Heart left ventricle (tissue), 16 donors: ENCODE measurements around the gene FNDC3B. TPM values are rescaled to one million over a fixed set of nuclear protein-coding genes. Genes with fewer than 3 reads are reported as not detected.

Experiments used
- ATAC-seq, 4 donors: fragments of 200-7000 bp; cut with Tn5 transposase; one replicate each; pipeline ENCODE4 v1.9.1; 2020 to 2022; ENCODE audit warnings: moderate library complexity in 4 of 4, mild to moderate bottlenecking in 3 of 4, moderate number of reproducible peaks in 1 of 4
- DNase-seq, 5 donors: peaks; one replicate each; pipeline ENCODE4 v3.0.0-alpha.2; 2020
- H3K27ac ChIP-seq, 12 donors: fragments of 200-600 bp; sonication (generic) in 4 of 12; one replicate each; pipeline versions ENCODE4 v1.5.0 to v1.8.0; 2016 to 2022; ENCODE audit warnings: mild to moderate bottlenecking in 2 of 12
- H3K27me3 ChIP-seq, 9 donors: fragments of 200-600 bp; sonication (generic) in 2 of 9; one replicate each; pipeline versions ENCODE4 v1.5.1 to v1.8.0; 2016 to 2022; ENCODE audit warnings: mild to moderate bottlenecking in 3 of 9
- H3K36me3 ChIP-seq, 9 donors: fragments of 200-600 bp; sonication (generic) in 2 of 9; one replicate each; pipeline versions ENCODE4 v1.5.0 to v1.8.0; 2018 to 2022; ENCODE audit warnings: mild to moderate bottlenecking in 2 of 9
- H3K4me1 ChIP-seq, 12 donors: fragments of 200-600 bp; sonication (generic) in 4 of 12; one replicate each; pipeline versions ENCODE4 v1.5.0 to v1.8.0; 2016 to 2022; ENCODE audit warnings: mild to moderate bottlenecking in 3 of 12
- H3K4me3 ChIP-seq, 12 donors: fragments of 200-600 bp; sonication (generic) in 4 of 12; one replicate each; pipeline versions ENCODE4 v1.5.0 to v1.8.0; 2017 to 2022; ENCODE audit warnings: mild to moderate bottlenecking in 9 of 12, moderate library complexity in 4 of 12
- H3K9me3 ChIP-seq, 12 donors: fragments of 200-600 bp; sonication (generic) in 4 of 12; one replicate each; pipeline versions ENCODE4 v1.5.0 to v1.8.0; 2016 to 2022; ENCODE audit warnings: mild to moderate bottlenecking in 1 of 12
- CTCF ChIP-seq, 12 donors: fragments of 200-600 bp; sonication (generic) in 4 of 12; IDR thresholded peaks; one replicate each; pipeline versions ENCODE4 v1.5.0 to v1.8.0; 2018 to 2022; ENCODE audit warnings: antibody characterized with exemption in 12 of 12, mild to moderate bottlenecking in 5 of 12
- POLR2A ChIP-seq, 2 donors: fragments of 450-650 bp; IDR thresholded peaks; one replicate each; pipeline ENCODE4 v1.6.1; 2017; ENCODE audit warnings: antibody characterized with exemption in 2 of 2, mild to moderate bottlenecking in 2 of 2, moderate library complexity in 2 of 2
- WGBS, 4 donors: extraction: QIAGEN DNeasy Blood & Tissue Kit in 2 of 4; methylation state at CpG; one replicate each; pipeline versions ENCODE4 v1.1.5 to v1.1.7; 2013 to 2018; 5-methylcytosine and 5-hydroxymethylcytosine counted together
- intact Hi-C, 10 donors: fragments of 100-400 bp; cut with DNase I; formaldehyde crosslinking; loops; one replicate each; pipeline versions ENCODE4 v1.11.1 to v1.14.2; 2022
- polyA plus RNA-seq, 2 donors: library from polyadenylated mRNA; stranded (reverse); fragments of 200-250 nt; gene quantifications; one replicate each; pipeline ENCODE4 v1.2.3, GENCODE V29; 2013
- total RNA-seq, 9 donors: library from RNA; depleted of rRNA in 2 of 9; stranded (reverse); fragments of >200 nt in 2 of 9; fragmentation: NEBNext Ultra II Directional in 3 of 9; extraction: Animal tissue kit (Norgen Biotek cat#: 25700) in 3 of 9; gene quantifications; one replicate each; pipeline versions ENCODE4 v1.1.0 to v1.2.4, GENCODE V29; 2016 to 2023
- donor health status: ischemic (EF 13 %, LVEDD 7.1; RV severe dilation, severe dysfunction).
- donor health status: healthy with polysubstance abuse.
- donor health status: DM: no; HTN: yes; CAD: no.
- donor health status: DM: no; HTN: no; CAD: no.
- donor health status: ischemic (EF 25% LVEDD 6.9; RV normal size, moderate dysfunction).
- donor health status: ischemic (EF 25% LVEDD 5.7; RV mildly dilated, moderate dysfunction).
- donor health status: healthy.
- donor health status: DM: yes; HTN: yes; CAD: no.
- donor health status: ischemic (EF 35%, LVEDD 5.7; RV mildly dilated, moderate dysfunction).
- donor health status: nonischemic (EF 11% LVEDD 7.7; RV severe dilation, severe dysfunction).
- donor health status: DM: yes; HTN: yes; CAD: no.
- donor health status: PGD.
- donor health status: ischemic (EF 29% LVEDD 5.4; RV normal size, mild dysfunction).
- donor health status: nonischemic (EF 23%, LVEDD 6.1; RV moderate dilation, normal function).

The FNDC3B gene
- total and polyA plus RNA-seq, 11 donors, result 9.4 to 113 (median 68.2) TPM

- H3K9me3 ChIP-seq, result no peaks in the 10 kb centered on the region
- peaks cover 0 to 89% (median 39%) of the 10 kb centered on the region in 12 donors for H3K4me1 ChIP-seq
- H3K36me3 ChIP-seq, result peaks cover 0 to 25% (median 3%) of the 10 kb centered on the region in 9 donors
- ATAC-seq (peak in 1 of 4 donors; percentile 3), DNase-seq (no peak)
- H3K27me3 ChIP-seq, result no peaks in the 10 kb centered on the region
- H3K27ac ChIP-seq, result peak overlapping the region in 8 of 12 donors; percentile 22 to 67 (median 55)
- H3K4me3 ChIP-seq, result no peak overlapping the region
- no peak for TF ChIP-seq POLR2A (IDR thresholded peaks at IDR 0.05)
- TF ChIP-seq CTCF (IDR thresholded peaks at IDR 0.05), result no peak
- WGBS, 4 donors, result 15 to 29% (median 19%) methylated on average over 5 of the region's 5 CpGs
- intact Hi-C loops, result no loop called here
These were observed 239.8 kb downstream of the FNDC3B start for GRCh38 chr3:172279191-172279640.

GRCh38 chr3:172279974-172280373, 240.6 kb downstream of the FNDC3B start:
- peaks cover 0 to 88% (median 37%) of the 10 kb centered on the region in 12 donors for H3K4me1 ChIP-seq
- intact Hi-C loops, result loop anchor here in 1 of 10 donors (10.0 kb wide), 1 partner anchor 235 kb away; no protein-coding TSS in a partner anchor

DNA sequence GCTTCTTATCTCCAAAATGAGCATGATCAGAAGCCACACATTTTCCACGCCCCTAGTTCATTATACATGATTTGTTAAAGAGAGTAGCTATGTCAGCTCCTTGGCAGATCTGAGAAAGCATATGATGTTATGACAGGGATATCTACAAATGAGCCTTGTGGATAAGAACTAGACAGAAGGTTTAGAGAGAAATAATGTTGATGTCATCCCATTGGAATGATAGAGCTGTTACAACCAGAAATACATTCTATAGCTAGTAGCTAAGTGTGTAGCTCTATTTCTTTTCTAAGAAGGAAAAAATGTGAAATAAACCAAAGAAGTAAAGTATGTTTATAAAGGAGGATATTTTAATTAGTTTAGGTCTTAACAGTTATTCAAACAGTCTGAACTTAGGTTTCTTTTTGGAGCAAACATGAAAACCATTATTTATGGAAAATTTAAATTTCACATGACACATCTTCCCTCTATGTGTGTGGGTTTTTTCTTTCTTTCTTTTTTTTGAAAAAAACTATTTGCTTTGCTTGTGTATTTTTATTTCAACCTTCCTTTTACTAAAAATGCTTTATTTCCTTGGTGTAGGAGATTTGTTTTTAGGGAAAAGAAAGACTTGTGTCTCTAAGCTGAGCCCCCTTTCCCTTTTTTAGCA, 241.2 kb downstream of the FNDC3B start:
- ATAC-seq (peak; percentile 44 to 64 (median 54)), DNase-seq (no peak)
- Histone ChIP-seq H3K9me3 (no peaks in the 10 kb centered on the region), H3K36me3 (peaks cover 0 to 32% (median 0%) of the 10 kb centered on the region in 9 donors), H3K4me1 (peaks cover 0 to 83% (median 33%) of the 10 kb centered on the region in 12 donors), H3K4me3 (no peak overlapping the region), H3K27ac (peak overlapping the region in 9 of 12 donors; percentile 24 to 67 (median 53)), H3K27me3 (no peaks in the 10 kb centered on the region)
- WGBS, 4 donors, result 13 to 58% (median 47%) methylated on average over 1 of the region's 1 CpG
- TF ChIP-seq CTCF (IDR thresholded peaks at IDR 0.05) (no peak), POLR2A (IDR thresholded peaks at IDR 0.05) (no peak)
- intact Hi-C loops, result loop anchor here in 1 of 10 donors (10.0 kb wide), 1 partner anchor 236 kb away; no protein-coding TSS in a partner anchor

More at GRCh38 chr3:172279974-172280373, 240.6 kb downstream of the FNDC3B start:
- no peak for TF ChIP-seq CTCF (IDR thresholded peaks at IDR 0.05)
- TF ChIP-seq POLR2A (IDR thresholded peaks at IDR 0.05), result no peak
- peak overlapping the region in 9 of 12 donors; percentile 14 to 67 (median 53) for H3K27ac ChIP-seq
- H3K36me3 ChIP-seq, result peaks cover 0 to 26% (median 0%) of the 10 kb centered on the region in 9 donors
- no peak overlapping the region for H3K4me3 ChIP-seq
- no peak for ATAC-seq
- no peaks in the 10 kb centered on the region for H3K9me3 ChIP-seq
- no peaks in the 10 kb centered on the region for H3K27me3 ChIP-seq
- WGBS, 4 donors, result 86 to 89% (median 87%) methylated on average over 8 of the region's 8 CpGs
- DNase-seq, result no peak

DNA sequence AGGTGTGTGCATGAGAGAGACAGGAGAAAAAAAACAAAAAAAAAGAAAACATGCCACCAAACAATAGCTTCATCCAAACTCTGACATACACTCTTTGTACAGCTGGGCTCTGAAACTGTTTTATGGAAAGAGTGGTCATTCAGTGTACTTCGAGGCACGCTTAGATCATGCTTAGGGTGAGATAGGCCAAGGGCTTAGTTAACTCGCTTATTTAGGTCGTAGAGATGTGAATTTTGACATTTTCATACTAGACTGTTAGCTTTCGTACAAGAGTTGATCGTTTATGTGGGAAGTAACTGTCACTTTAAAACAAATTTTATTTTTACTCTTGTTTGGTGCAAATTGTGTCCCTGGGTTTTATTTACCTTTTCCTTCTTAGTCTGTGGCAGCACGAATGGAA, 242.5 kb downstream of the FNDC3B start:
- 85 to 95% (median 89%) methylated on average over 7 of the region's 7 CpGs for WGBS, 4 donors
- no peaks in the 10 kb centered on the region for H3K9me3 ChIP-seq
- H3K27ac ChIP-seq, result peak overlapping the region in 3 of 12 donors; percentile 13 to 57 (median 17)
- H3K27me3 ChIP-seq, result no peaks in the 10 kb centered on the region
- H3K36me3 ChIP-seq, result peaks cover 0 to 36% (median 10%) of the 10 kb centered on the region in 9 donors
- TF ChIP-seq POLR2A (IDR thresholded peaks at IDR 0.05), result no peak
- H3K4me3 ChIP-seq, result no peak overlapping the region
- H3K4me1 ChIP-seq, result peaks cover 0 to 82% (median 40%) of the 10 kb centered on the region in 12 donors
- DNase-seq (no peak), ATAC-seq (no peak)
- intact Hi-C loops, result loop anchor here in 1 of 10 donors (10.0 kb wide), 1 partner anchor 237 kb away; no protein-coding TSS in a partner anchor
